Measurements from ENCODE around the gene ZNF414. TPM values are rescaled to one million over a fixed set of nuclear protein-coding genes. Genes with fewer than 3 reads are reported as not detected.
"Not testable (repeated sequence)": the region's sequence is repeated elsewhere in the genome, so short reads cannot be mapped to it uniquely, and the experiment has no call there.

The ZNF414 gene
- polyA plus RNA-seq, 1 donor: 22.8 TPM

DNA sequence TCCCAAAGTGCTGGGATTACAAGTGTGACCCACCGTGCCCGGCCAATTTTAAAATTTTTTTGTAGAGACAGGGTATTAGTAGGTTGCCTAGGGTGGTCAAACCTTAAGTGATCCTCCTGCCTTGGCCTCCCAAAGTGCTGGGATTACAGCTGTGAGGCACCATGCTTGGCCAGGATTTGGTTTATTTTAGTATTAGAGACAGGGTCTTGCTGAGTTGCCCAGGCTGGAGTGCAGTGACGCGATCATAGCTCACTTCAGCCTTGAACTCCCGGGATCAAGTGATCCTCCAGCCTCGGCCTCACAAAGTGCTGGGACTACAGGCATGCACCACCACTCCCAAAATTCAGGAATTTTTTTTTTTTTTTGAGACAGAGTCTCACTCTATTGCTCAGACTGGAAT lies 5.4 kb upstream of the ZNF414 start:
- DNase-seq: no peak

DNA sequence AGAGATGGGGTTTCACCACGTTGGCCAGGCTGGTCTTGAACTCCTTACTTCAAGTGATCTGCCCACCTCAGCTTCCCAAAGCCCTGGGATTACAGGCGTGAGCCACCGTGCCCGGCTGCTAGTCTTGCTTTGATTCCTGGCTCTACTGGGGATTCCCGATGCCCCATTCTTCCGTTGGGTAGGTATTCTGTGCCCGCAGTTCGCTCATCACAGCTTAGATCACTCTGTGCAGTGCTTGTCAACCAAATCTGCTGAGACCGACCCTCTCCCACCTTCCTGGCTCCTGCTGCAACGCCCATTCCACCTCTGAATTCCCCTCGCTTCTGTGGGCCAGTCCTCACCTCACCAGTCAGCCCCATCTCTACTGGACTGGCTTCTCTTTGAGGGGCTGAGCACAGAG lies 4.6 kb upstream of the ZNF414 start:
- DNase-seq: no peak

DNA sequence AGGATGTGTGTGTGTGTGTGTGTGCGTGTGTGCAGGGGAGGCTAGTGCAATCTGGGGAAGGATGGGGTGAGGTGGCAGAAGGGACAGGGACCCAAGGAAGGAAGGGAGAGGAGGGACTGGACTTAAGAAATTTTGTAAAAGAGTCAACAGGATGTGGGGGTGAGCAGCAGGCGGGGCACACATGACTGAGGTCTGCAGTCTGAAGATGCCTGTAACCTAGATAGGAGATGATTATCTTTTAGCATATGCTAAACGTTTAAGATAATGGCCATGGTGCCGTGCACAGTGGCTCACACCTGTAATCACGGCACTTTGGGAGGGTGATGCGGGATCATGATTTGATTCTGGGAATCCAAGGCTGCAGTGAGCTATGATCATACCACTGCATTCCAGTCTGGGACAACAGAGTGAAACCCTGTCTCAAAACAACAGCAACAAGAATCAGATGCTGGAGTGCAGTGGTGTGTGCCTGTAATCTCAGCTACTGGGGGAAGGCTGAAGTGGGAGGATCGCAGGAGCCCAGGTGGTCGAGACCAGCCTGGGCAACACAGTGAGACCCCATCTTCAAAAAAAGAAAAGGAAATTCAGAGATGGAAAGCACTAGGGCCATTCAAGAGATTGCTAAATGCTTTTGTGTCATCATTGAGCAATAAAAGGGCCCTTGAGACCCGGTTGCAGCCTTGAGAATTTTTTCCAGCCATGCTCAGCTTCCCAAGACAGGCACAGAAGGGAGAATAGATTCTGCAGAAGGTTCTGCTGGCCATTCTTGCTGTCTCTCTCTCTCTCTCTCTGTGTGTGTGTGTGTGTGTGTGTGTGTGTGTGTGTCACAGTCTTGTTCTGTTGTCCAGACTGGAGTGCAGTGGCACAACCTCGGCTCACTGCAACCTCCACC lies 3.8 kb upstream of the ZNF414 start:
- DNase-seq: no peak

DNA sequence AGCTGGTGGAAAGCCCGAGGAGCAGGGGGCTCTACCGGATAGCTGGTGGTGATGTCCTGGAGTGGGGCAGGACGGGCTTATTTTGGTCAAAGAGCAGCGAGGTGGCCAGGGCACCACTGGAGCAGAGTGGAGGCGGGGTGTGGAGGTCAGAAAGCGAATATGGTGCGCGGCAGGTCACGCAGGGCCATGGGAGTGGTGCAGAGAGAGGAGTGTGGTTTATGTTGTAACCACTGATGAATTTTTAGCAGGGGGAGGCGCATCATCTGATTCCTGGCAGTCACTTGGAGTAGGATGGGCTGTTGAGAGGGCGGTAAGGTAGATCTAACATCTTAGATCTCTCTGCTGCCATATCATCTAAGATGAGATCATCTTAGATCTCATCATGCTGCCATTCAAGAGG lies 1.4 kb upstream of the ZNF414 start:
- DNase-seq: no peak

DNA sequence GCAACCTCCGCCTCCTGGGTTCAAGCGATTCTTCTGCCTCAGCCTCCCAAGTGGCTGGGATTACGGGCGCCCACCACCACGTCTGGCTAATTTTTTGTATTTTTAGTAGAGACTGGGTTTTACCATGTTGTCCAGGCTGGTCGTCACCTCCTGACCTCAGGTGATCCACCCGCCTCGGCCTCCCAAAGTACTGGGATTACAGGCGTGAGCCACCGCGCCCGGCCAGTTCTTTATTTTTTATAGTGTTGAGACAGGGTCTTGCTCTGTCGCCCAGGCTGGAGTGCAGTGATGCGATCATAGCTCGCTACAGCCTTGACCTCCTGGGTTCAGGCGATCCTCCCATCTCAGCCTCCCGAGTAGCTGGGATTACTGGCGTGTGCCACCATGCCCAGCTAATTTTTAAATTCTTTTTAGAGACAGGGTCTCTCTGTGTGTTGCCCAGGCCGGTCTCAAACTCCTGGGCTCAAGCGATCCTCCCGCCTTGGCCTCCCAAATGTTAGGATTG lies 590 bp upstream of the ZNF414 start:
- DNase-seq: not testable (repeated sequence)

DNA sequence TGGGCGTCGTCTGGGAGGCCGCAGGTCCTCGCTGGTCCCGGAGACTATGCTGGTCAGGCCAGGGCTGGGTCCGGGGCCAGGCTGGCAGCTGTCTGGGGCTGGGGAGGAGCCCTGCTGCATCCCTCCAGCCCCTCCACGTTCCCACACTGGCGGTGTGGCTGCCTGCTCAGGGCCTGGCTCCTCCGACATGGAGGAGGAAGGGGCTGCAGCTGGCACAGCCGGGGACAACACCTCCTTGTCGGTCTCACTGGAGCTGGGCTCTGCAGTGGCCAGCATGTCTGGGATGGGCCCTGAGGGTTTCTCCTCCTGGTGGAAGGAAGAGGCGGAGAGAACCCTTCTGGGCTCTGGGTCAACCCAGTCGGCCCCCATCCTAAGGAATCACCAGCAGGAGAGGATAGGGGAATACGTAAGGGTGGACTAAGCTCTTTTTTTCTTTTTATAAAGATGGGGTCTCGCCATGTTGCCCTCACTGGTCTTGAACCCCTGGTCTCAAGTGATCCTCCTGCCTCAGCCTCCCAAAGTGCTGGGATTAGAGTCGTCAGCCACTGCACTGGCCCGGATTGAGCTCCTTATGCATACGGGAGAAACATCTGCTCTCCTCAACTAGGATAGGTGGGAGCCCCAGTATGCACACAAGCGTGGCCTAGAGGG lies 806 bp downstream of the ZNF414 start:
- DNase-seq: no peak

DNA sequence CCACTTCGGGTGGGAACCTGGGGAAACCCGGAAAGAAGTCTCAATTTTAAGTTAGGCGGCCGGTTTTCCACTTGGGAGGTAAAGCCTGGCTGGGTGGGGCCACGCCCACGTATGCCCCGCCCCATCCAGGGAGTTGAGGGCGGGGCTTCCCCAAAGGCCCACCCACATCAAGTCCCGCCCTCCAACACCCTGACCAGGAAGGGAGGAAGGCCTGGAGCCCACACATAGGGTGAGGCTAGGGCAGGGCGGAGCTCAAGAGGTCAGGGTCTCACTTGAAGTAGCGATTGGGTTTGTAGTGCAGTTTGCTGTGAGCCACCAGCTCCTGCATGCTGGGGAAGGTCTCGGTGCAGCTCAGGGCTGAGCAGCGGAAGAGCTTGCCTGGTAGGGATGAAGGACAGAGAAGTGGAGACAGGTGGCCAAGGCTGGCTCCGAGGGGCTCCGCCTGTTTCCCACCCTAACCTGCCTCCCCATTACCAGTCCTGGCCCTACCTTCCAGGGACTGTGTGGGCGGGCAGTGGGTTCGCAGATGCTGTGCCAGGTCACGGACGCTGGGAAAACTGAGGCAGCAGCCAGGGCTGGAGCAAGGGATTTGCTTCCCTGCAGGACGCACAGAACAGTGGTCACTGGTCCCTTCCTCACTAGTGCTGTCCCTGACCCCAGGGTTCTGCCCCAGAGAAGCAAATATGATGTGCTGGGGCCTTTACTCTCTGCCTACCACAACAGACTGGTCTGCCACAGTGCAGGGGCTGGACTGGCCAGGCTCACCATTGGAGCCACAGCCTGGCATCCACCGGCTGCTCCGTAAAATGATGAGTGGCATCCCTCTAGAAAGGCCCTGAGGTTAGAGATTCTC lies 1.6 kb downstream of the ZNF414 start:
- DNase-seq: no peak

DNA sequence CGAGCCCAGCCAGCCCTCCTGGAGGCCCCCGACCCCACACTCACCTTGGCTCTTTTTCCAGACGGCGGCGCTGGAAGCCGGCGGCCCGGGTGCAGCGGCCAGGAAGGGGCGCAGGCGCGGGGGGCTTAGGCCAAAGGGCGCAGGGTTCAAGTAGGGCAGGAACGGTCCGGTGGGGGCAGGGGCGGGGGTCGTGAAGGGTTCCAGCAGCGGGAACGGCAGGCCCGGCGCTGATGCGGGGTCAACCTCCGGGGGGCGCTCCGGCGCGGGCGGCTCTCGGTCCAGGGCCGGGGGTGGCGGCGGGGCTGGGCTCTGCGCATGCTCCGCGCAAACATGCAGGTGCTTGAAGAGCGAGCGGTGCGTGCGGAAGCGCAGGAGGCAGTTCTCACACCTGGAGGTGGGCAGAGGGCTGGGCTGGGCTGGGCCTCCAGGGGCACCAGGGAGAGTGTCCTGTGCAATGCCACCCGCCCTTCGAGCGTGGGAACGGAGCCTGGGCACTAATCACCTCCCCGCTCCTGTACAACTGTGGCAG lies 2.3 kb downstream of the ZNF414 start:
- no peak for DNase-seq

DNA sequence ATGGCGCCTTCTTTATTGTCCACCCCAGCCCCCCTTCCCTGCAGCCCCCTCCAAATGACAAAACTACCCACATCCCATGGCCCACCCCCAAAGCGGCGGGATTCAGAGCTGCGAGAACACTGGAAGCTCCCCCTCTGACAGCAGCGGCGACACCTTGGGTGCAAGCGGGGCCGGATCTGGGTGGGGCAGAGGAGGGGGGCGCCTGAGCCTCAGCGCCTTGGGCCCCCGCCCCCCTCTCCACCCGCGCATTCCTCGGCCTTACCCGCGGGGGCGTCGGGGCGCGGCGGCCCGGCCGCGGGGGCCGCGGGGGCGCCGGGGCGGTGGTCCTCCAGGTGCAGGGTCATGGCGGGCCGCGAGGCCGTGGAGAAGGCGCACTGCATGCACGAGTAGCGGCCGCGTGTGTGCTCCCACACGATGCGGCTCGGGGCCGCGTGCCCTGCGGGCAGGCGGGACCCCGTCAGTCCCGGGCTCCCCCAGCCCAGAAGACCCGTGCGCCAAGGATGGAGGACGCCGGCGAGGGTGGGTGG lies 3.3 kb downstream of the ZNF414 start:
- no peak for DNase-seq

DNA sequence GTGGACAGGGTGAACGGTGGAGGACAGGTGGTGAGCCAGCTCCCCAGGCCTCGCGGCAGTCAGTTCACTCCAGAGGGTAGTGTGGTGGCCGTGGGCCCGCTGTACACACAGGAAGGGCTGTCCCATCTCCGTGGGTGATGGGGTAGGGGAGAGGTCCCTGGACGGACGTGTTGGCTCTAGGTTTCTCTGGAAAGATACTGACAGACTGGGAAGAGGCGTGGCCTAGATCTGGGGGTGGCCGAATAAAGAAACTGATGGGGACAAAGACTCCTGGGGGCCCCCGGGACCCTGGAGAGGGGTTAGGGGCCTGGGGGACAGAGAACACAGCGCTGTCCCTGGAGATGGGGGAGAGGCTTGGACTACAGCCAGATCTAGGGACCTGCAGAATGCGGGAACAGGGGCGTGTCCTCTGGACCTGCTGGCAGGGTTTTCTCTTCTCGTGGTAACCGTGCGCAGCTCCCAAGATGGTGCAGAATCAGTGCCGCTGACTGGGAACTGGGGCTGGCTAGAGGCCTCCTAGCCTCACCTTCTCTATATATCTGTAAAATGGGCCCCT lies 7.5 kb downstream of the ZNF414 start:
- DNase-seq: no peak

DNA sequence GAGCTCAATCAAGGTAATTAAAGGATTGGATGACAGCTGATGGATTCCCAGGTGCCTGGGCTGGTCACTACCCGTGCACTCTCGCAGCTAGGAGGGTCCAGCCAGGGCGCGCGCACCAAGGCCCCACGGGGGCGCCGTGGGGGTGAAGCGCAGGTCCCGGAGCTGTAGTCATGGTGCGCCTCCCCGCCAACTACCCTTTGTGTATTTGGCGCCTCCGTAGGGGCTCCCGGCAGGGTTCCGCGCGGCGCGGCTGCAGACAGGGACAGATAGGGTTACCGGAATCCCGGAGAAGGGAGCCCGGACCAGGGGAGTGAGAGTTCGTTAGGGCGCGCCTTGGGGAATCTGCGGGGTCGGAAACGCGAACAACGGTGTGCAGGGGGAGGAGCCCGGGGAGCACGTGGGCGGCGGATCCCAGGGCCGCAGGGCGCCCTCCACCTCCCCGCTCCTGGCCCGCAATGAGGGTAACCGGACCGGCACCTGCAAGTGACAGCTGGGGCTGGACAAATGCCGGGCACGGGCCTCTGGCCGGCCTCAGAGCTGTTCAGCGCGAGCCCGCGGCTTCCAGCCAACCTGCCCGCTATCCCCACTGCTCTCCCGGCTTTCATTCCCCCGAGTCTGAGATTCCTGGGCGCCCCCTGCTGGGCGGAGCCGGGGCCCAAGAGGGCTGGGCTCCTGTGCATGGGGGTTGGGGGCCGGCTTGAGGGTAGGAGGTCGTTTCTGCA lies 8.1 kb downstream of the ZNF414 start:
- DNase-seq: peak; percentile 84

DNA sequence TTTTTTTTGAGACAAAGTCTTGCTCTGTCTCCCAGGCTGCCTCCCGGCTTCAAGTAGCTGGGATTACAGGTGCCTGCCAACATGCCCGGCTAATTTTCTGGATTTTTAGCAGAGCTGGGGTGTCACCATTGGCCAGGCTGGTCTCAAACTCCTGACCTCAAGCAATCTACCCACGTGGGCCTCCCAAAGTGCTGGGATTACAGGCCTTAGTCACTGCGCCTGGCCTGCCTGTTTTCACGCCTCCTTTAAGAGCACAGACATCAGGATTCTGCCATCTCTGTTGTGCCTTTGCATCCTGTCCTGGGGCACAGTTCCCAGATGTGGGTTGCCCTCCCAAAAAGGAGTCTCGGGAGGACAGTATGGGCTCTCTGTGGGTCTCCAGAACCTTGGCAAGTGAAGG lies 9.0 kb downstream of the ZNF414 start:
- no peak for DNase-seq

DNA sequence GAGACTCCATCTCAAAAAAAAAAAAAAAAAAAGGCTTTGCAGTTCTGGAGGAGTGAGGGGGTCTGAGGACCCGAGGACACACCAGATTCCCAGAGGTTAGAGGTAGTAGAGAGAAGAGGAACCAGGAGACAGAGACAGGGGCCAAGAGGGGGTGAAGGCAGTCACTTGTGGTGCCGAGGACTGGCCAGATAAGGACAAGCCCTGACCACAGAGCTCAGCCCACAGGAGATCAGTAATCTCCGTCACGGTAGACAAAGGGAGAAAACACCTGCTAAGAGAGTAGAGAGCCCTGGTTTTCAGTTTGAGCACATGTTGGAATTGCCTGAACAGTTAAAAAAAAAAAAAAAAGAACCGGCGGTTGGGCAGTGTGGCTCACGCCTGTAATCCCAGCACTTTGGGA lies 9.8 kb downstream of the ZNF414 start:
- no peak for DNase-seq

DNA sequence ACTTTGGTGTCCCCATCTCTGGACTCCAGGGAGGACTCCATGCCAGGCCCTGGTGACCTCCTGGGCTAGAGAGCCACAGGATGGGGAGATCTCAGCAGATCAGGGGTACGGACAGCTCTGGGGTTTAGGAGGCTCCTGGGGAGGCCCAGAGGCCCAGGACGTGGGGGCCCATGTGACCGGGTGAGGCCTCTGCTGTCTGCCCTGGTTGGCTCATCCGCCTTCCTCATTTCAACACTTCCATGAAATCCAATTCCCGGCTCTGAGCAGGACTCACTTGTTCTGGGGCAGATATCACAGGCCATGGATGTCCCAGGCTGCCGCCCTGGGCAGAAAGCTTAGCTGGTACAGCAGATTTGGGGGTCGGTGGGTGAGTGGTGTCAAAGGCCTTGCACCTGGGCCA lies 10.5 kb downstream of the ZNF414 start:
- DNase-seq: no peak

DNA sequence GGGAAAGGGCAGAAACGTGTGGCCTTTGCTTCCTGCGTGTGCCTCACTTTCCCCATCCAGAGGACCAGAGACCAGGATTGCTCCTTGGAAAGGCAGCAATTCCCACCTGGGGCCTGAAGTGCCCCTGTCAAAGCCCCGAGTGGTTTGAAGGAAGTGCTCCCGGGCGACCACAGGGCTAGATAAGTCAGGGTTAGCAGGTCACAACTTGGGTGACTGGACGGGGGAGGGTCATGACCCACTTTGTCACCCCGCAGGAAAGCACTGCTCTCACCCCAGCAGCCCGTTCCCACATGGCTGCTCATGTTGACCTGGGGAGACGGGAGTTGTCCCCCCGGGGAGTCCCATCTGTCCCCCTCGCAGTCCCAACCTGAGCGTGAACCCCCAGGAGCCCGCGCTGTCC lies 12.0 kb downstream of the ZNF414 start:
- no peak for DNase-seq

DNA sequence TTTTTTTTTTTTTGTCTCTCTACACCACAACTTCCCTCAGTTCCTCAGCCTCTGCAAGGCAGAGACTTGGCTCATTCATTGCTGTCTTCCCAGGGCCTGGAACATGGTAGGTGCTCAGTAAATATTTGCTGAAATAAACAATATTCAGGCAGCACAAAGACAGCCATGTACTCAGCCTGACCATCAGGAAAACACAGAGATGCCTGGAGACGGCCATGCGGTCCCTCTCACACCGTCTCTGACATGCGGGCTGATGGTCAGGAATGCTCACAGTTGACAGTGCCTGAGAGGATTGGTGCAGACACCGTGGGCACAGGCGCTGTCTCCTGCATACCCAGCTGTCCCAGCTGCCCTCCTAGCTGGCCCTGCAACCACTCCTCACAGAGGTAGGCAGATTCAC lies 12.5 kb downstream of the ZNF414 start:
- DNase-seq: no peak

DNA sequence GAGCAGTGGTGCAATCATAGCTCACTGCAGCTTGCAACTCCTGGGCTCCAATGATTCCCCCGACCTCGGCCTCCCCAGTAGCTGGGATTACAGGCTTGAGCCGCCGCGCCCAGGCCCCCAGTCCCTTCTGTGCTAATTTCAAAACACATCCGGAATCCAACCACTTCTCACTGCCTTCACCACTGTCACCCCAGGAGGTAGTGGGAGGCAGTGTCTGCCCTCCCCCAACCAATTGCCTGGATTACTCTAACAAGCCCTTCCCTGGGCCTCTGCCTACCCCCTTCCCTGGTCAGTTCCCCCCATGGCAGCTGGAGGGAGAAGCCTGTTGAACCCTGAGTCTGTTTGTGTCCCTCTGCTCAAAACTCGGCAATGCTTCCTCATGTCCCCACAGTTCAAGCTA lies 13.8 kb downstream of the ZNF414 start:
- DNase-seq: no peak

DNA sequence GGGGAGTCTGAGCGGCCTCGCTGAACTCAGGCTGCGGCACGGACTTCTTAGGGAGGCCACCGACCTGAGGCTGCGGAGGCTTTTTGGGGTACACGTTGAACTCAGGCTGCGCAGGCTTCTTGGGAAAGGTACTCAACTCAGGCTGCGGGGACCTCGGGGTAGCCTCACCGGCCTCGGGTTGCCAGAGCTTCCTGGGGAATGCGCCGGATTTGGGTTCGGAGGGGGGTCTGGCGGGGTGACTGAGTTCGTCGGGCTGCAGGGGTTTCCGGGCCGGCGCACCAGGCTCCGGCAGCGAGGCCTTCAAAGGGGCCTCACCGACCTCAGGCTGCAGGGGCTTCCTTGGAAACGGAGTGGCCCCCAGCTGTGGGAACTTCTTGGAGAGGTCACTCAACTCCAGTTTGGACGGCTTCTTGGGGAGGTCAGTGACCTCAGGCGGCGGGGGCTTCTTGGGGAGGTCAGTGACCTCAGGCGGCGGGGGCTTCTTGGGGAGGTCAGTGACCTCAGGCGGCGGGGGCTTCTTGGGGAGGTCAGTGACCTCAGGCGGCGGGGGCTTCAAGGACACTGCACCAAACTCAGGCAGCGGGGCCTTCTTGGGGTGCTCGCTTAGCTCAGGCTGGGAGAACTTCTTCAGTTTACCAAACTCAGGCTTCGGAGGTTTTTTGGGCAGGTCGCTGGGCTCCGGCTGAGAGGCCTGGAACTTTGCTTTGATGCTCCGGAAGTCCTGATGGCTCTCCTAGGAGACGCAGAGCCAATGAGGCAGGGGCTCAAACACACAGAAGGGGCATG lies 14.7 kb downstream of the ZNF414 start:
- no peak for DNase-seq

DNA sequence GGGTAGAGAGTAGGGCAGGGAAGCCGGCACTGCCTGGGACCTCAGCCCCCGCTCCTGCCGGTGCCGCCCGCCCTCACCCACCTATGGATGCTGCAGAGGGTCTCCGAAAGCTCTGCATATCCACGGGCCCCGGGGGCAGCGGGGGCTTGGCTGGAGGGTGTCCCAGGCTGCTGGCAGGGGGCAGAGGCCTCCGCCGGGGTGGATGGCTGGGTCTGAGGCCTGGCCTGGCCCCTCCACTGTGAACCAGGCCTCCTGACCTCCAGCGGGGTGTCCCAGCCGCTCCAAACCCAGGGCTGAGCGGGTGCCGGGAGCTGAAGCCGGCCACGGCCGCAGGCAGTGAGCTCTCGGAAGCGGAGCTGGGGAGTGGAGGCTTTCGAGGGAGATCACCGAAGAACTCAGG lies 15.7 kb downstream of the ZNF414 start:
- DNase-seq: no peak

DNA sequence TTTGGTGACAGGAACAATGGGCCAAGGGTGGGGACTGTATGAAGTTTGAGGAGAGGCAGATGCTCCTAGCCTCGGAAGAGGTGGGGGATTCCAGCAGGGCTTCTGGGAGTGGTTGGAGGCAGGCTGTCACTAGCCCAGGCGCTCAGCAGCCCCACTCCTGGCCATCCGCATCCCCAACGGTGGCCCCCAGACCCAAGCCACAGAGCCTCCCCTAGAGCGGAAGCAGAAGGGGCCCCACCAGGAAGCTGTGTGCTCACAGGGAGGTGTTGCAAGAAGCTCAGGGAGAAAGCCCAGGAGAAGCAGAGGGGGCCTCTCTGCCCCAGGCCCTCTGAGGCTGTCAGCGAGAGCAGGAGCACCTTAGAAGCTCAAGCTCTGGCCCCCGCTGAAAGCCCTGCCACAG lies 19.8 kb downstream of the ZNF414 start:
- DNase-seq: no peak
